Fibroblast of lung (primary cell): ENCODE data around the gene AMOTL1. TPM values are rescaled to one million over a fixed set of nuclear protein-coding genes. Genes with fewer than 3 reads are reported as not detected.

Experiments used
- DNase-seq, 2 donors: peaks; one replicate each; pipeline versions ENCODE4 v3.0.0 to v3.0.0-alpha.2; 2010; ENCODE audit warnings: low read depth in 2 of 2
- H2AFZ ChIP-seq: 2 replicates; pipeline ENCODE4 v1.5.1; 2012; ENCODE audit warnings: low read length, control low read depth, inconsistent platforms
- H3K27ac ChIP-seq: 2 replicates; pipeline ENCODE4 v1.5.1; 2011; ENCODE audit warnings: low read length, control low read depth; ENCODE audit not compliant: insufficient read depth
- H3K27me3 ChIP-seq: 2 replicates; pipeline ENCODE4 v1.5.1; 2011; ENCODE audit warnings: mild to moderate bottlenecking, low read length; ENCODE audit not compliant: control insufficient read depth, insufficient read depth
- H3K36me3 ChIP-seq: 2 replicates; pipeline ENCODE4 v1.5.1; 2011; ENCODE audit warnings: low read length; ENCODE audit not compliant: control insufficient read depth, insufficient read depth
- H3K4me1 ChIP-seq: 2 replicates; pipeline ENCODE4 v1.5.1; 2011; ENCODE audit warnings: low read length; ENCODE audit not compliant: control insufficient read depth, insufficient read depth; ENCODE audit errors: extremely low read depth
- H3K4me2 ChIP-seq: 2 replicates; pipeline ENCODE4 v1.5.1; 2011; ENCODE audit warnings: low read length, control low read depth; ENCODE audit not compliant: insufficient read depth; ENCODE audit errors: extremely low read depth
- H3K4me3 ChIP-seq, 4 experiments: fragments of 200-600 bp in 1 of 4; sonication (generic) in 1 of 4; replicated peaks in 1 of 4; 2 replicates each; pipeline ENCODE4 v1.5.1; 2011 to 2016; ENCODE audit warnings: low read length in 4 of 4, low read depth in 3 of 4, mild to moderate bottlenecking in 3 of 4, control low read depth in 2 of 4, inconsistent platforms in 1 of 4, mixed read lengths in 1 of 4; ENCODE audit not compliant: insufficient read depth in 1 of 4; ENCODE audit errors: control extremely low read depth in 1 of 4
- H3K79me2 ChIP-seq: 2 replicates; pipeline ENCODE4 v1.5.1; 2012; ENCODE audit warnings: mild to moderate bottlenecking, low read length, inconsistent platforms; ENCODE audit not compliant: control insufficient read depth, insufficient read depth
- H3K9ac ChIP-seq: 2 replicates; pipeline ENCODE4 v1.5.1; 2011; ENCODE audit warnings: mild to moderate bottlenecking, low read length, control low read depth; ENCODE audit not compliant: insufficient read depth
- H3K9me3 ChIP-seq: 2 replicates; pipeline ENCODE4 v1.5.1; 2012; ENCODE audit warnings: low read depth, low read length; ENCODE audit not compliant: control insufficient read depth, insufficient read depth
- H4K20me1 ChIP-seq: 2 replicates; pipeline ENCODE4 v1.5.1; 2011; ENCODE audit warnings: low read length; ENCODE audit not compliant: control insufficient read depth, insufficient read depth; ENCODE audit errors: extremely low read depth
- CTCF ChIP-seq, 2 donors: IDR thresholded peaks in 1 of 2; conservative IDR thresholded peaks in 1 of 2; 1 replicate in 1 of 2; 2 replicates in 1 of 2; pipeline ENCODE4 v1.5.1; 2011 to 2012; ENCODE audit warnings: low read length in 2 of 2, control low read depth in 1 of 2, inconsistent platforms in 1 of 2, low read depth in 1 of 2, mild to moderate bottlenecking in 1 of 2
- EZH2 ChIP-seq: IDR thresholded peaks from 2 replicates; pipeline ENCODE4 v1.5.1; 2012; ENCODE audit warnings: low read length, control low read depth, mild to moderate bottlenecking; ENCODE audit errors: missing control alignments
- polyA plus RNA-seq, 2 donors: library from polyadenylated mRNA; depleted of rRNA in 1 of 2; stranded (reverse) in 1 of 2; unstranded in 1 of 2; fragments of >200 nt; gene quantifications; 2 replicates each; pipeline ENCODE4 v1.2.1, GENCODE V29; 2011 to 2012; ENCODE audit warnings: missing spikeins in 1 of 2
- total RNA-seq: library from RNA; depleted of rRNA; stranded (reverse); fragments of >200 nt; gene quantifications from 2 replicates; pipeline ENCODE4 v1.2.1, GENCODE V29; 2014

AMOTL1 gene
- total and polyA plus RNA-seq, 2 donors (not counting 1 experiment from before 2014, with no cell fraction given), result 38.0 to 63.7 TPM

DNA sequence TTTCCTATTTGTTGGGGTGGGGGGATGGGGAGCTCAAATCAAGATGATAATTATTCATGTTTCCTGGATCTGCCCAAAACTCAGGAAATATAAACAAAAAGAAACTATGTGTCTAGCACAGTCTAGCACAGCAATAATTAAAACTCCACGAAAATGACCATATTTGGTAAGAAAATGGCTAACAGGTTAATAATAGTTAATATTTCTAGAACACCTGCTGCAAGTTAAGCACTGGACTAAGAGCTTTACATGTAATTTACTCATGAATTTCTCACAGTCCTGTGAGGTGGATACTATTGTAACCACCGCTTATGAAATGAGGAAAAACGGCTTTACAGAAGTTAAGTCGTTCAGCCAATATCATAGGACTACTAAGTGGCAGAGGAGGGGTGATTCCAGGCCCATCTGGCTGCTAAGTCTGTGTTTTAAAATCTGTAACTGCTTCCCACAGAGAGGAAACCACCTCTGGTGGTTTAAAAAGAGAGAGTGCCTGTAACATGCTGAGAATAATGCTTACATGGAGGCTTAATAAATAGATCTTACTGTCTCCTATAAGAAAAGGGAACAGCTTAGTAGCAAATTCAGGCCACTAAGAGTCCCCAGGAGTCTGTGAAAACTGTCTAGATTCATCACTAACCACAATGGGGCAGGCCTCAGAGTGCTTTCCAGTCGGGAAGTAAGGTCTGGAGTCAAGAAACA lies 11.0 kb upstream of the AMOTL1 start:
- Histone ChIP-seq H3K27ac (no peak overlapping the region), H2AFZ (no peak overlapping the region), H3K27me3 (no peaks in the 10 kb centered on the region), H4K20me1 (no peaks in the 10 kb centered on the region), H3K9me3 (no peaks in the 10 kb centered on the region), H3K79me2 (no peaks in the 10 kb centered on the region), H3K4me1 (peaks cover under 1% of the 10 kb centered on the region), H3K9ac (no peak overlapping the region), H3K36me3 (no peaks in the 10 kb centered on the region), H3K4me2 (no peak overlapping the region), H3K4me3 (no peak overlapping the region)
- DNase-seq, result no peak
- TF ChIP-seq CTCF (conservative IDR thresholded peaks at IDR 0.05 in 1 of 2, IDR thresholded peaks at IDR 0.05 in 1 of 2; ENCODE audit: low read depth in 1 of 2, low read length in 2 of 2) (no peak), EZH2 (no peak)

DNA sequence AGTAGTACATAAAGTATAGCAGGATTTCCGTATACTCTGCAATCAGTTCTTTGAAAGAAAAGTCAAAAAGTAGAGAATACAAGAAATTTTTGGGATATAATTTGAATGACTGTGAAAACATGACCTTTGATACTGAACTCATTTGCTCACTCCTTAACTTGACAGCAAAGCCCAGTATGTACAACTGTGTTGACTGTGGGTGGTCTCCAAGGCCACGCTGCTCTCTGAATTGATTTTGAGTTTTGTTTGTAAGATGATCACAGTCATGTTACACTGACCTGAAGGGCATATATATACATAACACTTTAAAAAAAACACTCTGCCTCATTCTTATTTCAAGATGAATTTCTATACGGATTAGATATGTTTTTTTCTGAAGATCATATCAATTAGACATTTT lies 9.5 kb upstream of the AMOTL1 start:
- H3K9me3 ChIP-seq, result no peaks in the 10 kb centered on the region
- H4K20me1 ChIP-seq, result no peaks in the 10 kb centered on the region
- no peaks in the 10 kb centered on the region for H3K4me1 ChIP-seq
- H3K27ac ChIP-seq, result no peak overlapping the region
- no peak overlapping the region for H2AFZ ChIP-seq
- no peak overlapping the region for H3K9ac ChIP-seq
- no peak overlapping the region for H3K4me2 ChIP-seq
- no peaks in the 10 kb centered on the region for H3K79me2 ChIP-seq
- no peaks in the 10 kb centered on the region for H3K36me3 ChIP-seq
- H3K27me3 ChIP-seq, result no peaks in the 10 kb centered on the region
- DNase-seq, result no peak
- TF ChIP-seq CTCF (conservative IDR thresholded peaks at IDR 0.05 in 1 of 2, IDR thresholded peaks at IDR 0.05 in 1 of 2; ENCODE audit: low read depth in 1 of 2, low read length in 2 of 2) (no peak), EZH2 (no peak)
- H3K4me3 ChIP-seq, result no peak overlapping the region

- DNase-seq, result no peak
- H3K4me3 ChIP-seq, result no peak overlapping the region
- no peaks in the 10 kb centered on the region for H3K9me3 ChIP-seq
- no peak overlapping the region for H3K27ac ChIP-seq
- H3K36me3 ChIP-seq, result no peaks in the 10 kb centered on the region
- H3K9ac ChIP-seq, result no peak overlapping the region
- H3K27me3 ChIP-seq, result no peaks in the 10 kb centered on the region
- no peaks in the 10 kb centered on the region for H3K79me2 ChIP-seq
- no peaks in the 10 kb centered on the region for H3K4me1 ChIP-seq
- H4K20me1 ChIP-seq, result no peaks in the 10 kb centered on the region
- no peak for TF ChIP-seq EZH2
- TF ChIP-seq CTCF (conservative IDR thresholded peaks at IDR 0.05 in 1 of 2, IDR thresholded peaks at IDR 0.05 in 1 of 2; ENCODE audit: low read depth in 1 of 2, low read length in 2 of 2), result no peak
- no peak overlapping the region for H3K4me2 ChIP-seq
- H2AFZ ChIP-seq, result no peak overlapping the region
Measured at GRCh38 chr11:94759522-94759921, 8.6 kb upstream of the AMOTL1 start.
